ENCODE results near the gene CLASP1. TPM values are rescaled to one million over a fixed set of nuclear protein-coding genes. Genes with fewer than 3 reads are reported as not detected.

CLASP1 gene
- total and polyA plus RNA-seq, 2 experiments from 2014 or later: 16.6 to 56.3 TPM

DNA sequence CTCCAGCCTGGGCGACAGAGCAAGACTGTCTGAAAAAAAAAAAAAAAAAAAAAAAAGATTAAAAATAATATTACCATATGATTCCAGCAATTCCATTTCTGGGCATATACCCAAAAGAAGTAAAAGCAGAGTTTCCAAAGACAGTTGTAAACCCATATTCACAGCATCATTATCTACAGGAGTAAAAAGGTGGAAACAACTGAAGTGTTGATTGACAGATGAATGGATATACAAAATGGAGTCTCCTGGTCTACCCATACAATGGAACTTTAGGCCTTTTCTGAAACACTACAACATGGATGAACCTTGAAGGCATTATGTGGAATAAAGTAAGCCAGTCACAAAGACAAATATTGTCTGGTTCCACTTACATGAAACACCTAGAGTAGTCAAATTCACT lies 112.9 kb downstream of the CLASP1 start:
- H3K4me1 ChIP-seq (ENCODE audit: insufficient read depth): peaks cover 17% of the 10 kb centered on the region
- Mint-ChIP-seq H3K9me3 (no peaks in the 10 kb centered on the region), H3K27me3 (ENCODE audit: insufficient read depth, low read depth, poor library complexity) (peaks cover 2% of the 10 kb centered on the region), H3K4me1 (peaks cover 24% of the 10 kb centered on the region), H3K36me3 (ENCODE audit: low read depth) (no peaks in the 10 kb centered on the region), H3K4me3 (no peak overlapping the region), H3K27ac (no peak overlapping the region)
- no peak overlapping the region for H3K27ac ChIP-seq (ENCODE audit: low read depth)
- TF ChIP-seq, protein P1, sequence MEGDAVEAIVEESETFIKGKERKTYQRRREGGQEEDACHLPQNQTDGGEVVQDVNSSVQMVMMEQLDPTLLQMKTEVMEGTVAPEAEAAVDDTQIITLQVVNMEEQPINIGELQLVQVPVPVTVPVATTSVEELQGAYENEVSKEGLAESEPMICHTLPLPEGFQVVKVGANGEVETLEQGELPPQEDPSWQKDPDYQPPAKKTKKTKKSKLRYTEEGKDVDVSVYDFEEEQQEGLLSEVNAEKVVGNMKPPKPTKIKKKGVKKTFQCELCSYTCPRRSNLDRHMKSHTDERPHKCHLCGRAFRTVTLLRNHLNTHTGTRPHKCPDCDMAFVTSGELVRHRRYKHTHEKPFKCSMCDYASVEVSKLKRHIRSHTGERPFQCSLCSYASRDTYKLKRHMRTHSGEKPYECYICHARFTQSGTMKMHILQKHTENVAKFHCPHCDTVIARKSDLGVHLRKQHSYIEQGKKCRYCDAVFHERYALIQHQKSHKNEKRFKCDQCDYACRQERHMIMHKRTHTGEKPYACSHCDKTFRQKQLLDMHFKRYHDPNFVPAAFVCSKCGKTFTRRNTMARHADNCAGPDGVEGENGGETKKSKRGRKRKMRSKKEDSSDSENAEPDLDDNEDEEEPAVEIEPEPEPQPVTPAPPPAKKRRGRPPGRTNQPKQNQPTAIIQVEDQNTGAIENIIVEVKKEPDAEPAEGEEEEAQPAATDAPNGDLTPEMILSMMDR (conservative IDR thresholded peaks at IDR 0.05; ENCODE audit: low read depth in 2 of 2): no peak
- TF ChIP-seq, protein P2, sequence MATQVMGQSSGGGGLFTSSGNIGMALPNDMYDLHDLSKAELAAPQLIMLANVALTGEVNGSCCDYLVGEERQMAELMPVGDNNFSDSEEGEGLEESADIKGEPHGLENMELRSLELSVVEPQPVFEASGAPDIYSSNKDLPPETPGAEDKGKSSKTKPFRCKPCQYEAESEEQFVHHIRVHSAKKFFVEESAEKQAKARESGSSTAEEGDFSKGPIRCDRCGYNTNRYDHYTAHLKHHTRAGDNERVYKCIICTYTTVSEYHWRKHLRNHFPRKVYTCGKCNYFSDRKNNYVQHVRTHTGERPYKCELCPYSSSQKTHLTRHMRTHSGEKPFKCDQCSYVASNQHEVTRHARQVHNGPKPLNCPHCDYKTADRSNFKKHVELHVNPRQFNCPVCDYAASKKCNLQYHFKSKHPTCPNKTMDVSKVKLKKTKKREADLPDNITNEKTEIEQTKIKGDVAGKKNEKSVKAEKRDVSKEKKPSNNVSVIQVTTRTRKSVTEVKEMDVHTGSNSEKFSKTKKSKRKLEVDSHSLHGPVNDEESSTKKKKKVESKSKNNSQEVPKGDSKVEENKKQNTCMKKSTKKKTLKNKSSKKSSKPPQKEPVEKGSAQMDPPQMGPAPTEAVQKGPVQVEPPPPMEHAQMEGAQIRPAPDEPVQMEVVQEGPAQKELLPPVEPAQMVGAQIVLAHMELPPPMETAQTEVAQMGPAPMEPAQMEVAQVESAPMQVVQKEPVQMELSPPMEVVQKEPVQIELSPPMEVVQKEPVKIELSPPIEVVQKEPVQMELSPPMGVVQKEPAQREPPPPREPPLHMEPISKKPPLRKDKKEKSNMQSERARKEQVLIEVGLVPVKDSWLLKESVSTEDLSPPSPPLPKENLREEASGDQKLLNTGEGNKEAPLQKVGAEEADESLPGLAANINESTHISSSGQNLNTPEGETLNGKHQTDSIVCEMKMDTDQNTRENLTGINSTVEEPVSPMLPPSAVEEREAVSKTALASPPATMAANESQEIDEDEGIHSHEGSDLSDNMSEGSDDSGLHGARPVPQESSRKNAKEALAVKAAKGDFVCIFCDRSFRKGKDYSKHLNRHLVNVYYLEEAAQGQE (IDR thresholded peaks at IDR 0.05; ENCODE audit: unreplicated experiment): no peak
- TF ChIP-seq JUNB (IDR thresholded peaks at IDR 0.05; ENCODE audit: unreplicated experiment) (no peak), POLR2AphosphoS5 (IDR thresholded peaks at IDR 0.05; ENCODE audit: low read depth) (no peak), ZNF114 (CRISPR knock-in tag; IDR thresholded peaks at IDR 0.05) (no peak), EZH2phosphoT487 (IDR thresholded peaks at IDR 0.05; ENCODE audit: unreplicated experiment) (no peak)
- TF ChIP-seq, protein P3, sequence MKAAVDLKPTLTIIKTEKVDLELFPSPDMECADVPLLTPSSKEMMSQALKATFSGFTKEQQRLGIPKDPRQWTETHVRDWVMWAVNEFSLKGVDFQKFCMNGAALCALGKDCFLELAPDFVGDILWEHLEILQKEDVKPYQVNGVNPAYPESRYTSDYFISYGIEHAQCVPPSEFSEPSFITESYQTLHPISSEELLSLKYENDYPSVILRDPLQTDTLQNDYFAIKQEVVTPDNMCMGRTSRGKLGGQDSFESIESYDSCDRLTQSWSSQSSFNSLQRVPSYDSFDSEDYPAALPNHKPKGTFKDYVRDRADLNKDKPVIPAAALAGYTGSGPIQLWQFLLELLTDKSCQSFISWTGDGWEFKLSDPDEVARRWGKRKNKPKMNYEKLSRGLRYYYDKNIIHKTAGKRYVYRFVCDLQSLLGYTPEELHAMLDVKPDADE (IDR thresholded peaks at IDR 0.05): no peak
- TF ChIP-seq, protein P4, sequence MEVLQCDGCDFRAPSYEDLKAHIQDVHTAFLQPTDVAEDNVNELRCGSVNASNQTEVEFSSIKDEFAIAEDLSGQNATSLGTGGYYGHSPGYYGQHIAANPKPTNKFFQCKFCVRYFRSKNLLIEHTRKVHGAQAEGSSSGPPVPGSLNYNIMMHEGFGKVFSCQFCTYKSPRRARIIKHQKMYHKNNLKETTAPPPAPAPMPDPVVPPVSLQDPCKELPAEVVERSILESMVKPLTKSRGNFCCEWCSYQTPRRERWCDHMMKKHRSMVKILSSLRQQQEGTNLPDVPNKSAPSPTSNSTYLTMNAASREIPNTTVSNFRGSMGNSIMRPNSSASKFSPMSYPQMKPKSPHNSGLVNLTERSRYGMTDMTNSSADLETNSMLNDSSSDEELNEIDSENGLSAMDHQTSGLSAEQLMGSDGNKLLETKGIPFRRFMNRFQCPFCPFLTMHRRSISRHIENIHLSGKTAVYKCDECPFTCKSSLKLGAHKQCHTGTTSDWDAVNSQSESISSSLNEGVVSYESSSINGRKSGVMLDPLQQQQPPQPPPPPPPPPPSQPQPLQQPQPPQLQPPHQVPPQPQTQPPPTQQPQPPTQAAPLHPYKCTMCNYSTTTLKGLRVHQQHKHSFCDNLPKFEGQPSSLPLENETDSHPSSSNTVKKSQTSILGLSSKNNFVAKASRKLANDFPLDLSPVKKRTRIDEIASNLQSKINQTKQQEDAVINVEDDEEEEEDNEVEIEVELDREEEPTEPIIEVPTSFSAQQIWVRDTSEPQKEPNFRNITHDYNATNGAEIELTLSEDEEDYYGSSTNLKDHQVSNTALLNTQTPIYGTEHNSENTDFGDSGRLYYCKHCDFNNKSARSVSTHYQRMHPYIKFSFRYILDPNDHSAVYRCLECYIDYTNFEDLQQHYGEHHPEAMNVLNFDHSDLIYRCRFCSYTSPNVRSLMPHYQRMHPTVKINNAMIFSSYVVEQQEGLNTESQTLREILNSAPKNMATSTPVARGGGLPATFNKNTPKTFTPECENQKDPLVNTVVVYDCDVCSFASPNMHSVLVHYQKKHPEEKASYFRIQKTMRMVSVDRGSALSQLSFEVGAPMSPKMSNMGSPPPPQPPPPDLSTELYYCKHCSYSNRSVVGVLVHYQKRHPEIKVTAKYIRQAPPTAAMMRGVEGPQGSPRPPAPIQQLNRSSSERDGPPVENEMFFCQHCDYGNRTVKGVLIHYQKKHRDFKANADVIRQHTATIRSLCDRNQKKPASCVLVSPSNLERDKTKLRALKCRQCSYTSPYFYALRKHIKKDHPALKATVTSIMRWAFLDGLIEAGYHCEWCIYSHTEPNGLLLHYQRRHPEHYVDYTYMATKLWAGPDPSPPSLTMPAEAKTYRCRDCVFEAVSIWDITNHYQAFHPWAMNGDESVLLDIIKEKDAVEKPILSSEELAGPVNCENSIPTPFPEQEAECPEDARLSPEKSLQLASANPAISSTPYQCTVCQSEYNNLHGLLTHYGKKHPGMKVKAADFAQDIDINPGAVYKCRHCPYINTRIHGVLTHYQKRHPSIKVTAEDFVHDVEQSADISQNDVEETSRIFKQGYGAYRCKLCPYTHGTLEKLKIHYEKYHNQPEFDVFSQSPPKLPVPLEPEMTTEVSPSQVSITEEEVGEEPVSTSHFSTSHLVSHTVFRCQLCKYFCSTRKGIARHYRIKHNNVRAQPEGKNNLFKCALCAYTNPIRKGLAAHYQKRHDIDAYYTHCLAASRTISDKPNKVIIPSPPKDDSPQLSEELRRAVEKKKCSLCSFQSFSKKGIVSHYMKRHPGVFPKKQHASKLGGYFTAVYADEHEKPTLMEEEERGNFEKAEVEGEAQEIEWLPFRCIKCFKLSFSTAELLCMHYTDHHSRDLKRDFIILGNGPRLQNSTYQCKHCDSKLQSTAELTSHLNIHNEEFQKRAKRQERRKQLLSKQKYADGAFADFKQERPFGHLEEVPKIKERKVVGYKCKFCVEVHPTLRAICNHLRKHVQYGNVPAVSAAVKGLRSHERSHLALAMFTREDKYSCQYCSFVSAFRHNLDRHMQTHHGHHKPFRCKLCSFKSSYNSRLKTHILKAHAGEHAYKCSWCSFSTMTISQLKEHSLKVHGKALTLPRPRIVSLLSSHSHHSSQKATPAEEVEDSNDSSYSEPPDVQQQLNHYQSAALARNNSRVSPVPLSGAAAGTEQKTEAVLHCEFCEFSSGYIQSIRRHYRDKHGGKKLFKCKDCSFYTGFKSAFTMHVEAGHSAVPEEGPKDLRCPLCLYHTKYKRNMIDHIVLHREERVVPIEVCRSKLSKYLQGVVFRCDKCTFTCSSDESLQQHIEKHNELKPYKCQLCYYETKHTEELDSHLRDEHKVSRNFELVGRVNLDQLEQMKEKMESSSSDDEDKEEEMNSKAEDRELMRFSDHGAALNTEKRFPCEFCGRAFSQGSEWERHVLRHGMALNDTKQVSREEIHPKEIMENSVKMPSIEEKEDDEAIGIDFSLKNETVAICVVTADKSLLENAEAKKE (CRISPR knock-in tag; IDR thresholded peaks at IDR 0.05): no peak
- H3K9me2 ChIP-seq (ENCODE audit: insufficient read depth): no peaks in the 10 kb centered on the region
- H4K20me1 ChIP-seq (replicated peaks; ENCODE audit: insufficient read depth): peaks cover 5% of the 10 kb centered on the region; the same call in 1 of the 2 replicates
- H3F3A ChIP-seq (replicated peaks; ENCODE audit: low read depth): no peaks in the 10 kb centered on the region
- ATAC-seq (no peak), DNase-seq (ENCODE audit: low spot score) (no peak)
- H3K27me3 ChIP-seq (ENCODE audit: insufficient read depth): no peaks in the 10 kb centered on the region
- no peaks in the 10 kb centered on the region for H3K36me3 ChIP-seq (ENCODE audit: insufficient read depth)
- peaks cover 71% of the 10 kb centered on the region for H3K79me2 ChIP-seq (replicated peaks; ENCODE audit: insufficient read depth)
- no peak overlapping the region for H3K4me3 ChIP-seq
- H2AFZ ChIP-seq: no peak overlapping the region
- H3K4me2 ChIP-seq: no peak overlapping the region
